ENCODE data around the gene PPIL6.

DNA sequence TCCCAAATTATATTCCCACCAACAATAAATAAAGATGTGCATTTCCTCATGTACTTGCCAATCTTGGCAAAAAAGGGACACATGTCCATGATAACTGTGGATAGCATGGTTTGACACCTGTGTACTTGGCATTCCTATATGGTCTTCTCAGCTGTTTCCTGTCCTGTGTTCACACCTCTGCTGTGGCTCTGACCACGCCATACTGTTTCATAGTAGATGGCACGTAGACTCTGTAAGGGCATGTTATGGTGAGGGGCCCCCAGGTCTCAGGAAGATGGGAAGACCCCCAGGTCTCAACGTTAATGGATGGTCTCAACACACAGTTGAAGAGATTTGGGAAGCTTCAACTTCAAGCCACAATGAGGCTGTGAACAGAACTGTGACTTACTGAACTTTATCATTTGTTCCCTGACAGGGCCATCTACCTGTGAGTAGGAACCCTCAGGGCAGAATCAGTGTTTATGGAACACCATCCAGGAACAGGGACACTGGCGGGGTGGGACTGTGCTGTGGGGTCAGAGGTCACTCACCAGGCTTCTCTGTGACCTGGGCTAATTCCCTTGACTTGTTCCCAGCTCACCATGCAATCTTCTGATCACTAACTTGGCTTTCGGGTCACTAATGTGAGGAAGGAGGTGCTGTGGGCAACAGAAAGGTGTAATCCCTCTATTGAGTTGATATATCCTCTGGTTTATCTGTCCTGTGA lies 30.8 kb upstream of the PPIL6 start:
- TF ChIP-seq CTCF (IDR thresholded peaks at IDR 0.05) (no peak), KAT7 (CRISPR knock-in tag; IDR thresholded peaks at IDR 0.05; ENCODE audit: borderline replicate concordance) (no peak), ATF1 (CRISPR knock-in tag; IDR thresholded peaks at IDR 0.05) (no peak)
- TF ChIP-seq, protein P1, sequence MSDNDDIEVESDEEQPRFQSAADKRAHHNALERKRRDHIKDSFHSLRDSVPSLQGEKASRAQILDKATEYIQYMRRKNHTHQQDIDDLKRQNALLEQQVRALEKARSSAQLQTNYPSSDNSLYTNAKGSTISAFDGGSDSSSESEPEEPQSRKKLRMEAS (CRISPR knock-in tag; IDR thresholded peaks at IDR 0.05), result no peak
